PC-3 (cell line): Measurements from ENCODE around the gene FOSL1.

Experiments used
- CTCF ChIP-seq: fragments of 300-600 bp; sonication (generic); conservative IDR thresholded peaks from 2 replicates; pipeline ENCODE4 v1.5.1; 2017; ENCODE audit warnings: antibody characterized with exemption, low read depth, mild to moderate bottlenecking, low read length
- EZH2 ChIP-seq: fragments of 300-600 bp; sonication (generic); IDR thresholded peaks from one replicate; pipeline ENCODE4 v1.6.1; 2017; ENCODE audit warnings: antibody characterized with exemption, mild to moderate bottlenecking, low read length; ENCODE audit not compliant: unreplicated experiment
- EZH2phosphoT487 ChIP-seq: fragments of 300-600 bp; sonication (generic); IDR thresholded peaks from 2 replicates; pipeline ENCODE4 v1.6.1; 2018; ENCODE audit warnings: mild to moderate bottlenecking, antibody characterized with exemption, low read length, borderline replicate concordance

GRCh38 chr11:65891219-65892136 lies 8.7 kb downstream of the FOSL1 start:
- peak; percentile 68 for TF ChIP-seq CTCF
- TF ChIP-seq EZH2: no peak
- TF ChIP-seq EZH2phosphoT487: no peak
